ENCODE data around the gene CDC25B. TPM values are rescaled to one million over a fixed set of nuclear protein-coding genes. Genes with fewer than 3 reads are reported as not detected.

CDC25B gene
- polyA plus RNA-seq, 1 experiment = 58.9 TPM

GRCh38 chr20:3794701-3795420, 1.2 kb upstream of the CDC25B start:
- no peak for TF ChIP-seq CTCF (IDR thresholded peaks at IDR 0.05; ENCODE audit: low read depth, low read length)
- CTCF ChIA-PET = interaction anchor here (0.8 to 2.1 kb wide), 4 partner anchors 9 to 60 kb away, joined by 3 to 18 read pairs (median 4); partner anchors contain the start of genes AP5S1 and CENPB
- POLR2A ChIA-PET = interaction anchor here (0.6 to 1.5 kb wide), 3 partner anchors 10 to 27 kb away, joined by 3 to 20 read pairs (median 5); partner anchors contain the start of gene ADISSP
- DNase-seq (ENCODE audit: low read depth, low spot score) = no peak
- Histone ChIP-seq H3K27ac (ENCODE audit: low read depth, low read length) (peak overlapping the region; percentile 97), H3K27me3 (ENCODE audit: control insufficient read depth, insufficient read depth, low read length) (no peaks in the 10 kb centered on the region), H3K4me3 (ENCODE audit: low read depth, low read length) (peak overlapping the region; percentile 82), H3K9me3 (ENCODE audit: control insufficient read depth, insufficient read depth, low read length) (no peaks in the 10 kb centered on the region; the same call in 1 of the 2 replicates)

DNA sequence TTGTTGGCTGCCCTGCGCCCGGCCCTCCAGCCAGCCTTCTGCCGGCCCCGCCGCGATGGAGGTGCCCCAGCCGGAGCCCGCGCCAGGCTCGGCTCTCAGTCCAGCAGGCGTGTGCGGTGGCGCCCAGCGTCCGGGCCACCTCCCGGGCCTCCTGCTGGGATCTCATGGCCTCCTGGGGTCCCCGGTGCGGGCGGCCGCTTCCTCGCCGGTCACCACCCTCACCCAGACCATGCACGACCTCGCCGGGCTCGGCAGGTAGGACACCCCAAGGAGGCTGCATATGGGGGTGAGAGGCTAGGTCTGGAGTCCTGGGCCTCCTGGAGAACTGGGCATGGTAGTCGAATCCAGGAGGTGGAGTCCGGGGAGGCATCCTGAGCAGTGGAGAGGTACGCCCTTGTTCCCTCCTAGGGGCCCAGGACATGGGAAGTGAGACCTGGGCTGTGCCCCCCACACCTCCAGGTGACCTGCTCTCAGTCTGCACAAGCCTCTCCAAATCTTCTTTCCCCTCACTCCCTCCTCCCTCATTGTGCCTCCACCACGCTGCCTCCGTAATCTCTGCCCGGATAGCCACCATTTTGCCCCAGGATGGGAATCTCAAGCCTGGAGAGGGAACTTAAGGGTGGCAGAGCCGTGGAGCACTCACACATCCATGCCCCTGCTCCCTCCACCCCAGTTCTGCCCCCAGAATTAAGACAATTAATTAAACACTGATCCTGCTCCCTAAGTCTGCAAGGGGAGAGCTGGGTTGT, 541 bp downstream of the CDC25B start:
- Histone ChIP-seq H3K9me3 (ENCODE audit: control insufficient read depth, insufficient read depth, low read length) (no peaks in the 10 kb centered on the region; the same call in 1 of the 2 replicates), H3K27me3 (ENCODE audit: control insufficient read depth, insufficient read depth, low read length) (no peaks in the 10 kb centered on the region), H3K27ac (ENCODE audit: low read depth, low read length) (peak overlapping the region; percentile 68), H3K4me3 (ENCODE audit: low read depth, low read length) (peak overlapping the region; percentile 82)
- ChIA-PET CTCF (interaction anchor here (1.0 to 2.1 kb wide), 5 partner anchors 10 to 58 kb away, joined by 3 to 18 read pairs (median 3); partner anchors contain the start of genes AP5S1 and CENPB), POLR2A (interaction anchor here (1.2 to 1.5 kb wide), 6 partner anchors 8 to 110 kb away, joined by 3 to 20 read pairs (median 5); partner anchors contain the start of gene AP5S1)
- no peak for DNase-seq (ENCODE audit: low read depth, low spot score)
- no peak for TF ChIP-seq CTCF (IDR thresholded peaks at IDR 0.05; ENCODE audit: low read depth, low read length)

DNA sequence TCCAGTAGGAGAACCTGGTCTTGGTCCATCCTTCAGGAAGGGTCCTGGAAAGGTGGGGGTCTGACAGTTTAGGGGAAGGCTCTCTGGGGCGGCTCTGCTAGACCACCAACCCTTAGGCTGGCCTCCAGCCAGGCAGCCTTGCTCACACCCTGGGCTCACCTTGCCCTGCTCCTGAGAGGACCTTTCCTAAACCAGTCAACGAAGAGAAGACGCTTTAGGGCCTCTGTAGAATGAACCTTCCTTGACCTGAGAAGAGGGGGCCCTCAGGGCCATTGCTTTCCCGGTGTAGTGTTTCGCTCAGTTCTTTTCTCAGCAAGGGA, 1.1 kb downstream of the CDC25B start:
- POLR2A ChIA-PET = no interaction called here
- TF ChIP-seq CTCF (IDR thresholded peaks at IDR 0.05; ENCODE audit: low read depth, low read length) = no peak
- Histone ChIP-seq H3K27ac (ENCODE audit: low read depth, low read length) (peak overlapping the region; percentile 68), H3K27me3 (ENCODE audit: control insufficient read depth, insufficient read depth, low read length) (no peaks in the 10 kb centered on the region), H3K4me3 (ENCODE audit: low read depth, low read length) (peak overlapping the region; percentile 82), H3K9me3 (ENCODE audit: control insufficient read depth, insufficient read depth, low read length) (no peaks in the 10 kb centered on the region; the same call in 1 of the 2 replicates)
- CTCF ChIA-PET = interaction anchor here (1.7 kb wide), 1 partner anchor 10 kb away, joined by 6 read pairs; the partner anchor contains the start of gene CENPB
- DNase-seq (ENCODE audit: low read depth, low spot score) = no peak

DNA sequence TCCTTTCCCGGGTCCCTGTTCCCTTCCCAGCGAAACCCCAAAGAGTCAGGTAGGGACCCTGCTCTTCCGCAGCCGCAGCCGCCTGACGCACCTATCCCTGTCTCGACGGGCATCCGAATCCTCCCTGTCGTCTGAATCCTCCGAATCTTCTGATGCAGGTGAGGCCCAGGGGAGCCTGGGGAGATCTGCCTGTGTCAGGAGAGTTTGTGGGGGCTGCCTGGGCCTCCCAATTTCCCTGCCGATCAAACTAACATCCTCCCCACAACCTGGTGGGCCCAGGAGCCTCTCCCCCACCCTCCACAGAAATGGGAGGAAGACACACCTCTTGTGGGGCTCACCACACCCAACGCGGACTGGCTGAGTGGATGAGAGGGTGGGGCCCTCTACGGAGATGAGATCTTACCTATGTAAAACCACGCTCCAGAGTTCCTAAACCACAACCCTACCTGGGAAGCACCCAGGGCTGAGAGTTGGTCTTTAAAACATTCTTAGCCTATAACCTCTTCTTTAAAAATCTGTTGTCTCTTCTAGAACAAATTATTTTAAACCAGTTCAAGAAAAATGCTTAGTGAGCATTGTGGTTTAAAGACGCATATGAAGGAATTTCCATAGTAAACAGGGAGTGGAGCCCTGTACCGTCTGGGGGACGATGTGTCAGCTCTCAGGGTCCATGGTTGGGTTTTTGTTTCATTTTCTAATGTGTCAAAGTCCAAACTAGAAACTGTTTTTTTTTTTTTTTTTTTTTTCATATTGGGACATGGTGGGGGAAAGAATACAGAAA, 1.7 kb downstream of the CDC25B start:
- POLR2A ChIA-PET = interaction anchor here (0.7 kb wide), 1 partner anchor 26 kb away, joined by 6 read pairs; no protein-coding TSS in a partner anchor
- Histone ChIP-seq H3K27me3 (ENCODE audit: control insufficient read depth, insufficient read depth, low read length) (no peaks in the 10 kb centered on the region), H3K4me3 (ENCODE audit: low read depth, low read length) (peak overlapping the region; percentile 82), H3K9me3 (ENCODE audit: control insufficient read depth, insufficient read depth, low read length) (no peaks in the 10 kb centered on the region; the same call in 1 of the 2 replicates), H3K27ac (ENCODE audit: low read depth, low read length) (peak overlapping the region; percentile 68)
- no peak for DNase-seq (ENCODE audit: low read depth, low spot score)
- no peak for TF ChIP-seq CTCF (IDR thresholded peaks at IDR 0.05; ENCODE audit: low read depth, low read length)
- CTCF ChIA-PET = no interaction called here
